MM.1S (cell line): ENCODE results near the gene SMG6.

ENCODE experiments used
- CTCF ChIP-seq: fragments of 300-600 bp; sonication (generic); IDR thresholded peaks from 2 replicates; pipeline ENCODE4 v1.5.1; 2016; ENCODE audit warnings: antibody characterized with exemption, low read length, mixed read lengths
- EZH2 ChIP-seq: fragments of 300-600 bp; sonication (generic); optimal IDR thresholded peaks from 2 replicates; pipeline ENCODE3; 2017; ENCODE audit warnings: low read depth, mild to moderate bottlenecking, antibody characterized with exemption, low read length, mixed read lengths

- TF ChIP-seq EZH2 (no peak), CTCF (no peak)
These were observed 63.6 kb downstream of the SMG6 start for GRCh38 chr17:2239882-2240430.
